HG03139 (cell line): ENCODE results near the gene MVB12B.

Experiments
- ATAC-seq: cut with Tn5 transposase; IDR thresholded peaks from one replicate; pipeline ENCODE4 v1.9.1; 2021; ENCODE audit not compliant: unreplicated experiment

MVB12B gene

GRCh38 chr9:126330536-126330935, 3.9 kb downstream of the MVB12B start:
- no peak for ATAC-seq

- ATAC-seq, result no peak
These were observed 5.5 kb downstream of the MVB12B start for GRCh38 chr9:126331964-126332748.

- no peak for ATAC-seq
These were observed 8.3 kb downstream of the MVB12B start for GRCh38 chr9:126334721-126335621.

GRCh38 chr9:126335837-126336735, 9.5 kb downstream of the MVB12B start:
- ATAC-seq, result no peak

- ATAC-seq, result no peak
These were observed 10.2 kb downstream of the MVB12B start for GRCh38 chr9:126336736-126337325.

GRCh38 chr9:126337729-126338372, 11.2 kb downstream of the MVB12B start:
- ATAC-seq, result no peak

- ATAC-seq, result no peak
These were observed 12.3 kb downstream of the MVB12B start for GRCh38 chr9:126338945-126339344.

- no peak for ATAC-seq
These were observed 14.8 kb downstream of the MVB12B start for GRCh38 chr9:126341426-126341825.

- ATAC-seq, result no peak
These were observed 15.3 kb downstream of the MVB12B start for GRCh38 chr9:126341902-126342301.

- no peak for ATAC-seq
These were observed 16.0 kb downstream of the MVB12B start for GRCh38 chr9:126342621-126343031.

GRCh38 chr9:126343271-126343700, 16.7 kb downstream of the MVB12B start:
- no peak for ATAC-seq

GRCh38 chr9:126346031-126346430, 19.4 kb downstream of the MVB12B start:
- no peak for ATAC-seq

- ATAC-seq, result no peak
These were observed 20.5 kb downstream of the MVB12B start for GRCh38 chr9:126347093-126347492.

- ATAC-seq, result no peak
These were observed 21.5 kb downstream of the MVB12B start for GRCh38 chr9:126347911-126348760.

- ATAC-seq, result no peak
These were observed 22.4 kb downstream of the MVB12B start for GRCh38 chr9:126348911-126349550.

- no peak for ATAC-seq
These were observed 28.5 kb downstream of the MVB12B start for GRCh38 chr9:126354887-126355770.

GRCh38 chr9:126357074-126357473, 30.4 kb downstream of the MVB12B start:
- ATAC-seq, result no peak

GRCh38 chr9:126360073-126360472, 33.4 kb downstream of the MVB12B start:
- no peak for ATAC-seq
